Activated T-cell treated with anti-CD3 and anti-CD28 coated beads, Interleukin-2, amount 50 U/mL, for 4 hours (primary cell): Measurements from ENCODE around the gene VASN. TPM values are rescaled to one million over a fixed set of nuclear protein-coding genes. Genes with fewer than 3 reads are reported as not detected.
"Not testable (repeated sequence)": the region's sequence is repeated elsewhere in the genome, so short reads cannot be mapped to it uniquely, and the experiment has no call there.

Experiments used
- ATAC-seq, 2 donors: fragments of 200-7000 bp; cut with Tn5 transposase; one replicate each; pipeline ENCODE4 v1.10.0; 2021
- DNase-seq: peaks from one replicate; pipeline ENCODE4 v3.0.0-alpha.2; 2020
- H3K27me3 Mint-ChIP-seq: one replicate; pipeline ENCODE4 v1.8.0; 2021; ENCODE audit warnings: low read depth, mixed read lengths
- H3K36me3 Mint-ChIP-seq: one replicate; pipeline ENCODE4 v1.8.0; 2022; ENCODE audit warnings: mixed read lengths; ENCODE audit not compliant: insufficient read depth
- H3K4me1 Mint-ChIP-seq: one replicate; pipeline ENCODE4 v1.8.0; 2021; ENCODE audit warnings: low read depth, mixed read lengths
- H3K4me3 Mint-ChIP-seq: one replicate; pipeline ENCODE4 v1.8.0; 2021; ENCODE audit warnings: mild to moderate bottlenecking, moderate library complexity, mixed read lengths
- H3K9me3 Mint-ChIP-seq: one replicate; pipeline ENCODE4 v1.8.0; 2021; ENCODE audit warnings: mixed read lengths
- total RNA-seq, 3 donors: library from RNA; stranded (reverse); gene quantifications; one replicate each; pipeline ENCODE4 v1.2.1, GENCODE V29; 2021

Gene VASN
- total RNA-seq, 3 donors from 2014 or later = 0.30 to 0.46 (median 0.34) TPM

- DNase-seq (no peak), ATAC-seq (no peak)
- Mint-ChIP-seq H3K36me3 (peaks cover 6% of the 10 kb centered on the region), H3K27me3 (no peaks in the 10 kb centered on the region), H3K4me1 (no peaks in the 10 kb centered on the region), H3K9me3 (no peaks in the 10 kb centered on the region), H3K4me3 (no peak overlapping the region)
Observed at GRCh38 chr16:4387781-4388180, 16.1 kb downstream of the VASN start.

- Mint-ChIP-seq H3K4me1 (no peaks in the 10 kb centered on the region), H3K4me3 (no peak overlapping the region), H3K9me3 (no peaks in the 10 kb centered on the region), H3K36me3 (peaks cover 5% of the 10 kb centered on the region), H3K27me3 (no peaks in the 10 kb centered on the region)
- ATAC-seq (no peak), DNase-seq (no peak)
Observed at GRCh38 chr16:4388271-4389021, 16.8 kb downstream of the VASN start.

- H3K4me3 Mint-ChIP-seq = no peak overlapping the region
- no peak for ATAC-seq
- H3K9me3 Mint-ChIP-seq = no peaks in the 10 kb centered on the region
- H3K27me3 Mint-ChIP-seq = no peaks in the 10 kb centered on the region
- no peaks in the 10 kb centered on the region for H3K4me1 Mint-ChIP-seq
- peaks cover 5% of the 10 kb centered on the region for H3K36me3 Mint-ChIP-seq
- DNase-seq = no peak
Observed at GRCh38 chr16:4389051-4389955, 17.7 kb downstream of the VASN start.

- peaks cover 1% of the 10 kb centered on the region for H3K4me1 Mint-ChIP-seq
- peaks cover 15% of the 10 kb centered on the region for H3K36me3 Mint-ChIP-seq
- no peaks in the 10 kb centered on the region for H3K9me3 Mint-ChIP-seq
- no peak for ATAC-seq
- DNase-seq = no peak
- no peaks in the 10 kb centered on the region for H3K27me3 Mint-ChIP-seq
- no peak overlapping the region for H3K4me3 Mint-ChIP-seq
Observed at GRCh38 chr16:4390266-4391260, 18.9 kb downstream of the VASN start.

- Mint-ChIP-seq H3K36me3 (peaks cover 18% of the 10 kb centered on the region), H3K4me1 (peaks cover 2% of the 10 kb centered on the region), H3K9me3 (no peaks in the 10 kb centered on the region), H3K27me3 (no peaks in the 10 kb centered on the region), H3K4me3 (no peak overlapping the region)
- DNase-seq (no peak), ATAC-seq (no peak)
Observed at GRCh38 chr16:4391631-4392381, 20.2 kb downstream of the VASN start.

GRCh38 chr16:4392382-4393239 is 21.0 kb downstream of the VASN start:
- Mint-ChIP-seq H3K27me3 (no peaks in the 10 kb centered on the region), H3K4me3 (no peak overlapping the region), H3K36me3 (peaks cover 20% of the 10 kb centered on the region), H3K4me1 (peaks cover 2% of the 10 kb centered on the region), H3K9me3 (no peaks in the 10 kb centered on the region)
- DNase-seq (no peak), ATAC-seq (no peak)

- H3K4me1 Mint-ChIP-seq = peaks cover 2% of the 10 kb centered on the region
- DNase-seq = no peak
- no peaks in the 10 kb centered on the region for H3K27me3 Mint-ChIP-seq
- no peak for ATAC-seq
- H3K9me3 Mint-ChIP-seq = no peaks in the 10 kb centered on the region
- no peak overlapping the region for H3K4me3 Mint-ChIP-seq
- peaks cover 20% of the 10 kb centered on the region for H3K36me3 Mint-ChIP-seq
Observed at GRCh38 chr16:4393240-4393600, 21.6 kb downstream of the VASN start.

GRCh38 chr16:4393850-4394249 is 22.2 kb downstream of the VASN start:
- not testable (repeated sequence) for H3K27me3 Mint-ChIP-seq, H3K4me3 Mint-ChIP-seq, H3K9me3 Mint-ChIP-seq, ATAC-seq, H3K4me1 Mint-ChIP-seq, DNase-seq
- H3K36me3 Mint-ChIP-seq = peaks cover 20% of the 10 kb centered on the region

GRCh38 chr16:4395055-4395726 is 23.5 kb downstream of the VASN start:
- Mint-ChIP-seq H3K4me3 (no peak overlapping the region), H3K4me1 (peaks cover 2% of the 10 kb centered on the region), H3K36me3 (peaks cover 20% of the 10 kb centered on the region), H3K9me3 (no peaks in the 10 kb centered on the region), H3K27me3 (no peaks in the 10 kb centered on the region)
- DNase-seq = no peak
- no peak for ATAC-seq

- no peak for DNase-seq
- Mint-ChIP-seq H3K4me3 (no peak overlapping the region), H3K4me1 (peaks cover 2% of the 10 kb centered on the region), H3K9me3 (no peaks in the 10 kb centered on the region), H3K27me3 (no peaks in the 10 kb centered on the region), H3K36me3 (peaks cover 24% of the 10 kb centered on the region)
- no peak for ATAC-seq
Observed at GRCh38 chr16:4399001-4399730, 27.5 kb downstream of the VASN start.

GRCh38 chr16:4401094-4401501 is 29.4 kb downstream of the VASN start:
- DNase-seq = no peak
- H3K4me3 Mint-ChIP-seq = no peak overlapping the region

GRCh38 chr16:4401510-4401909 is 29.9 kb downstream of the VASN start:
- no peak for DNase-seq
- Mint-ChIP-seq H3K4me3 (no peak overlapping the region), H3K9me3 (no peaks in the 10 kb centered on the region), H3K27me3 (no peaks in the 10 kb centered on the region), H3K36me3 (peaks cover 20% of the 10 kb centered on the region), H3K4me1 (no peaks in the 10 kb centered on the region)
- ATAC-seq = no peak

More at GRCh38 chr16:4401094-4401501, 29.4 kb downstream of the VASN start:
- H3K9me3 Mint-ChIP-seq = no peaks in the 10 kb centered on the region
- peaks cover 22% of the 10 kb centered on the region for H3K36me3 Mint-ChIP-seq
- H3K4me1 Mint-ChIP-seq = no peaks in the 10 kb centered on the region
- no peaks in the 10 kb centered on the region for H3K27me3 Mint-ChIP-seq
- no peak for ATAC-seq
